GM18502 (cell line): ENCODE measurements around the gene CPNE7.

Experiments used
- ATAC-seq: cut with Tn5 transposase; IDR thresholded peaks from one replicate; pipeline ENCODE4 v1.9.1; 2021; ENCODE audit warnings: mild to moderate bottlenecking; ENCODE audit not compliant: unreplicated experiment, poor library complexity

Gene CPNE7

DNA sequence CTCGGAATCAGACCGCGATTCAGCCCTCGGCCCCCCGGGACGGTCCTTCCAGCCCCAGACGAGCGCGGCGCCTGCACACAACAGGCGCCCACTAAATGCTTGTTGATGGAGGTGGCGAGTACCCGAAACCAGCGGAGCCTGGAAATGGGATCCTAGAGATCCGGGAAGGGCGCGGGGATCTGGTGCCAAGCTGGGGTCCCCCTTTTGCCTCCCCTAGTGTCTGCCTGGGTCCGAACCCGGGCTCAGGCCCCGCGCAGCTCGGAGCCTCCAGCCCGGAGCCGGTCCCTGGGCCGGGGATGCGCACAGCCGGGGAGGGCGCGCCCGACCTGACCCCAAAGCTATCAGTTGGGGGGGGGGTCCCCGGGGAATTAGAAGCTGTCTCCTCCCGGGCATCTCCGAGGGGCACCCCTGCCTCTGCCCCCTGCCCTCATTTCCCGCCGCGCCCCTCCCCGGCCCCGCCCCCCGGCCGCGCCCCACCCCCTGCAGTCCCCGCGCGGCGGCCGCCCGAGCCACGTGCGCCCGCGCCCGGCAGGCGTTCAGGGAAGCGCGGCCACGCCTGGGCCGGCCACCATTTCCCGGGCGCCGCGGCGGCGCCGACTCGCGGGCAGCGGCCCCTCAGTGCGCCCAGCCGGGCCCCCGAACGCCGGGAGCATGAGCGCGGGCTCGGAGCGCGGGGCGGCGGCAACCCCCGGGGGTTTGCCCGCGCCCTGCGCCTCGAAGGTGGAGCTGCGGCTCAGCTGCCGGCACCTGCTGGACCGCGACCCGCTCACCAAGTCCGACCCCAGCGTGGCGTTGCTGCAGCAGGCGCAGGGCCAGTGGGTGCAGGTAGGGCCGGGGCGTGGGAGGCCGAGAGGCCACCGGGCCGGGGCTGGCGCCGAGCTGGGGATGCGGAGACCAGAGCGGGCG lies at the start of gene CPNE7:
CPNE7 (plus strand) TSS at position 512 of the 906 bp plus-strand sequence; CDS start at position 652, 140 bp downstream.
- no peak for ATAC-seq

DNA sequence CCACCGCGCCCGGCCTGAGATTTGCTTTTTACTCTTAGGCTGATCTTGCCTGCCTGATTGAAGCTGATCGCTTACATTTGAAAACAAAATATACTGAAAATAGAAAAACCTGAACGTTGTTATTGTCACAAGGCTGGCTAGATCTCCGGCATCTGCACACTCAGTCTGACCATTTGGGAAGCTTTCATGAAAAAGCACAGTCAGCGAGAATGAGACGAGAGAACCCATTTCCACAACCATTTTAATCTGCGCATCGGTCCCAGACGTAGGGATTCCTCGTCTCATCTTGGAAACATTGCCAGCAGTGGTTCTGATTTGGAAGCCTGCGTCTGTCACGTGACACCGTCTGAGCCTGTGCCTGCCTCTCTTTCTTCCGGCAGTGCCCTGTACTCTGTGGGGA lies 46.5 kb upstream of the CPNE7 start:
- ATAC-seq = no peak

DNA sequence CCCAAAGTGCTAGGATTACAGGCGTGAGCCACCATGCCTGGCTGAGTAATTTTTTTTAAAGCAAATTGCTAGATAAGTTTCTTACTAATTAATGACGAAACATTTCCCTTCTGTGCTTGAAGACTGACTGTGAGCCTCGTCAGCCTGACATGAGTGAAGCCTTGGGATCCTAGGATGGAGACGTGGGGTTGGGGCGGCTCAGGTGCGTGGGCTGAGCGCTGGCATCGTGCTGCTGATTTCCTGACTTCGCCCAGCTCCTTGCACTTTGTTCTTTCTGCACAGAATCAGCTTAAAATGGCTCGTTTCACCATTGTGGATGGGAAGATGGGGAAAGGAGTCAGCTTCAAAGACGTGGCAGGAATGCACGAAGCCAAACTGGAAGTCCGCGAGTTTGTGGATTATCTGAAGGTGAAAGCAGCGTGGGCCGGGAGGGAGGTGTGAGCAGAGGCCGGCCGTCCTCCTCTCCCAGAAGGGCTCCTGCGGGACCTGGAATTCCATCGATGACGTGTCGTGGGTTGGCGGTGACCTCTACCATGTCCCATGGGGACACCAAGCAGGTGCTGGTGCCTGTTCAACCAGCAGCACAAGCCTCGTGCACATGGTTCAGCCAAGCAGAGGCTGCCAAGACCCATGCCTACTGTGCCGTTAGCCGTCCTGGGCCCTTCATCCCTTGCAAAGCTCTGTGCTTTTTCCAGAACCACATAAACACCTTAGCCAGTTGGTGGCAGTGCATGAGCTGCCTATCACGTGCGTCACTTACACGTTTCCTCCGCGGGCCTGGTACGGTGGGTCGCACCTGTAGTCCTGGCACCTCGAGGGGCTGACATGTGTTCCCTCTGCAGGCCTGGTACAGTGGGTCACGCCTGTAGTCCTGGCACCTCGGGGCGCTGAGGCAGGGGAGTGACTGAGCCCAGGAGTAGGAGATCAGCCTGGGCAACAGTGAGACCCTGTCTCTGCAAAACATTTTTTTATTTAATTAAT lies 44.9 kb upstream of the CPNE7 start:
- no peak for ATAC-seq

DNA sequence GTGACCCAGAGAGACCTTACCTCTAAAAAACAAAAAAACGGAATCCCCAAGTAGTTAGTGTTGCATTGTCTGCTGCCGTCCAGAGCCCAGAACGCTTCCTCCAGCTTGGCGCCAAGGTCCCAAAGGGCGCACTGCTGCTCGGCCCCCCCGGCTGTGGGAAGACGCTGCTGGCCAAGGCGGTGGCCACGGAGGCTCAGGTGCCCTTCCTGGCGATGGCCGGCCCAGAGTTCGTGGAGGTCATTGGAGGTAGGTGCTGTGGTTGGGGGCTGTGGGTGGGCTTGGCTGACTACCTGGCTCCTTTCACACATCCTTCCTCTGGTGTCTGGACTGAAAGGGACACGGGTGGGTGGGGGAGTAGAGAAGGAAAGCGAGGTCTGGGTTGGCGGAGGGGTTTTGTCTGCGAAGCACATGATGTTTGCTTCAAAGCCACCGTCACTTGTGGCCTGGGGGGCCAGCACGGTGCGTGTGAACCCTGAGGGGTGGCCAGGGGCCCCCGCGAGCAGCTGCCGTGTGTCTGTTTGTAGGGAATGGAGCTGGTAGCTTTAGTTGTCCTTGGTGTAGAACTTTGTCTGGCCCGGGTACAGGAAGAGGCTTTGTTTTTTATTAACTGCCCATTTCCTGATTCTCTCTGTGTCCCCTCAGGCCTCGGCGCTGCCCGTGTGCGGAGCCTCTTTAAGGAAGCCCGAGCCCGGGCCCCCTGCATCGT lies 43.6 kb upstream of the CPNE7 start:
- no peak for ATAC-seq

DNA sequence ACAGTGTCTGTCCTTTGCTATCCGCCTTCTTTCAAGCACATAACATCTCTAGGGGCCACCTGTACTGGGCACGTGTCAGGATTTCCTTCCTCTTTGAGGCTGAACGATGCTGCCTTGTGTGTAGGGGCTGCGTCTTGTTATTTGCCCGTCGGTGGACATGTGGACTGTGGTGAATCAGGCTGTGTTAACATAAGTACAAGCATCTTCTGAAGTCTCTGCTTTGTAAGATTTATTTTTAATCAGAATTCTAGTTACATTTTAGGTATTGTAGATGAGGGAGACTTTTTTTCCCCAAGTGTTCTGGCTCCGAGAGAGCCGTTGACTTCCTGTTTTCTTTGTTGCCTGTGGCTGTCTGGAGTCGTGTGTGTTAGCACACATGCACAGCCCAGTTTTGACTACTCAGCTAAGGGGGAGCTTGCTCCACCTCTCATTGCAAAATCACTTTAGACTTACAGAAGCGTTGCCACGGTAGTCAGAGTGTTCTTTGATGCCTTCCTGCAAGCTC lies 41.3 kb upstream of the CPNE7 start:
- ATAC-seq = no peak

DNA sequence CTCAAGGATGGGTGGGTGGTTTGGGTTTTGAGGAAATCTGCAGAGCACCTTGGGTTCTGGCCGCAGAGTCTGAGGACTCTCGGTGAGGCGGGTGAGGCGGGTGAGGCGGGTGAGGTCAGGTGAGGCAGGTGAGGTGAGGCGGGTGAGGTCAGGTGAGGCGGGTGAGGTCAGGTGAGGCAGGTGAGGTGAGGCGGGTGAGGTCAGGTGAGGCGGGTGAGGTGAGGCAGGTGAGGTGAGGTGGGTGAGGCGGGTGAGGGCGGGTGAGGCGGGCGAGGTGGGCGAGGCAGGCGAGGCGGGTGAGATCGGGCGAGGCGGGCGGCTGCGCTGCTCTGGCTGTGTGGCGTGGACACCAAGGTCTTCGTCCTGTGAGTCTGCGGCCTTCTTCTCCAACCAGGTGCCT lies 39.2 kb upstream of the CPNE7 start:
- no peak for ATAC-seq

DNA sequence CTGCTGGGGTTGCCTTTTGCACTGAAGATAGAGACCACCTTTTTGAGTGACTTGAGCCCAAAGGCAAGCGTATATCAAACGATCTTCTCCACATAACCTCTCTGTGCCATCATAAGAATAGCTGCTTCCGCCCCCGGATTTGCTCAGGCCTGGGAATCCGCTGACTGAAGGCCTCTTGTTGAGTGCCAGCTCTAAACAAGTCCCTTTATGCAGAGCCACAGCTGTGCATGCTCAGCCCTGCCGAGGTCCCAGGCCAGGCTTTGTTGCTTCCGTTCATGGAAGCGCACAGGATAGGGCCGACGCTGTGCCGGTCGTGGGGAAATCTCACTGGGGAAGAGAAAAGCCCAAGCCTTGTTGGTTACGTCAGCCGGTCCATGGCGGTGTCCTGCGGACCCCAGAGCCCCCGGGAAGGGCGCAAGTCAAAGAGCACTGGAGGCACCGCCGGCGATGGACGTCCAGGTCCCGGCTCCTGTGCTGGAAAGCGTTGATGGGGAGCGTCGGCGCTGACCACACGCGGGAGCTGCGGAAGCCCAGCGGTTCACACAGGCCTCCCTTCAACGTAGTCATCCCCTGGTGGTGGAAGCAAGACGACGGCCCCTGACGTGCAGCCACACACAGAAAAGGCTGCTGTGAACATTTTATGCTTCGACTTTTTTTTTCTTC lies 38.5 kb upstream of the CPNE7 start:
- ATAC-seq = no peak

DNA sequence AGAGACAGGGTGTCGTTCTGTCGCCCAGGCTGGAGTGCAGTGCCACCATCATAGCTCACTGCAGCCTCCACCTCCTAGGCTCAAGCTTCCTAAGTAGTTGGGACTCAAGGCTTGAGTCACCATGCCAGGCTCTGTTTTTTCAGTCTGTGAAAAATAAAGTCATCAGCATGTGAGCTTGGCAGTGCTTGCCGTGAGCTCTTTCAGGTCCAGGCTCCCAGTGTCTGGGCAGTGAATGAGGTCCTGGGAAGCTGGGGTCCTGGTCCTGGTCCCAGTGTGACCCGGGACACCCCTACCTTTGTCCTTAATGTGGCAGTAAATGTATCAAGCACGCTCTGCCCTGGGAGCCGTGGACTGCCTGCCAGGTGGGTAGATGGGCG lies 38.0 kb upstream of the CPNE7 start:
- ATAC-seq = no peak

DNA sequence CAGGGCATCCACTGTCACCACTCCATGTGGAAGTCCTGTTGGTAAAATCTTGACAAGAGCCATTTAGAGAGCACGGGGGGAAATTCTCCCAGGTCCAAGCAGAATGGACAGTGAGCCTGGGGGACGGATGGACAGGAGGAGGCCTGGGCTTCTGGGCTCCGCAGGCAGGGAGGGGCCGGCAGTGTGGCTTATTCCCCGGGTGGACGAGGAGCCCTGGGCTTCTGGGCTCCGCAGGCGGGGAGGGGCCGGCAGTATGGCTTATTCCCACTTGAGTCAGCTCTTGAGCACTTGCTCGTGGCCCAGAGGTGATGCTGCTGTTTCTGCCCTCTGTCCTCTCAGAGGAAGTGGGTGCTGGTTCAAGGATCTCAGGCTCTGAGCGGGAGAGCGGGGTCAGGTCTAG lies 37.3 kb upstream of the CPNE7 start:
- ATAC-seq = no peak

DNA sequence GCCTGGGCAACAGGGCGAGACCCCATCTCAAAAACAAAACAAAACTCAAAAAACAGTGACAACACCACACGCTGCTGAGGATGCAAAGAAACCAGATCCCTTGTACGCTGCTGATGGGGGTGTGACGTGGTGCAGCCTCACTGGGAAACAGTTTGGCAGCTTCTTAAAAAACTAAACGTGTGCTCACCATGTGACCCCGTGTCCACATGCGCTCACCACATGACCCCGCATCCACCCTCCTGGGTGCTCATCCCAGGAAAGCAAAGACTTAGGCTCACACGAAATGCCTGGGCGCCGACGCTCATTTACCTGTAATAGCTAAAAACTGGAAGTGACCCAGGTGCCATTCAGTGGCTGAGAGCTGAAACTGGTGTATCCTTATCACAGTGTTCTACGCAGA lies 35.0 kb upstream of the CPNE7 start:
- no peak for ATAC-seq

DNA sequence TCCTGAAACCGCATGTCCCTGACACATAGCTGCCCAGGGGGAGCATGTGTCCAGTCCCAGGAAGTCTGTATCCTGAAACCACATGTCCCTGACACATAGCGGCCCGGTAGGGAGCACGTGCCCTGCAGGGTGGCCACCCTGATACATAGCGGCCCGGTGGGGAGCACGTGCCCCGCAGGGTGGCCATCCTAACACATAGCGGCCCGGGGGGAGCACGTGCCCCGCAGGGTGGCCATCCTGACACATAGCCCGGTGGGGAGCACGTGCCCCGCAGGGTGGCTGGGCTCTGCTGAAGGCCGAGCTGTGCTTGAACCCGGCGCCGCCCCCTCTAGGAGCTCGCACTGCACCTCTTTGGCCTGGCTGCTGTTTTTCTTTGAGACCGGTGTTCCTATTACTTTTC lies 33.8 kb upstream of the CPNE7 start:
- no peak for ATAC-seq

DNA sequence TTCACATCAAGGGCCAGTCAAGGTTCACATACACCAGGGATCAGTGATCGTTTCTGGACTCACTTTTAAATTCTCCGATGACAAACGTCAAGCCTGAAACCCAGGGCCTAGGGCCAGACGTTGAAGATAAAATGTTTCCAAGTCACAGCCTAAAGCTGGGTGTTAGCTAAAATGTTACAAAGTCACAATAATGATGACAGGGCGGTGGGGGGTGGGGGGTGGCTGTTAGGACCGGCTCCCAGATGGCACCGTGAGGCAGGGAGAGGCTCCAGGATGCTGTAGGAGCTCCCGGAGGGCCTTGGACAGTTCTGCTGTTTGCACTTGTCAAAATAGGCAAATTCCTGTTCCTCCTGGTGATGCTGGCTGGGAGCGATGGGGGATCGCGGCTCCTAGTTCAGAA lies 31.4 kb upstream of the CPNE7 start:
- ATAC-seq = no peak

DNA sequence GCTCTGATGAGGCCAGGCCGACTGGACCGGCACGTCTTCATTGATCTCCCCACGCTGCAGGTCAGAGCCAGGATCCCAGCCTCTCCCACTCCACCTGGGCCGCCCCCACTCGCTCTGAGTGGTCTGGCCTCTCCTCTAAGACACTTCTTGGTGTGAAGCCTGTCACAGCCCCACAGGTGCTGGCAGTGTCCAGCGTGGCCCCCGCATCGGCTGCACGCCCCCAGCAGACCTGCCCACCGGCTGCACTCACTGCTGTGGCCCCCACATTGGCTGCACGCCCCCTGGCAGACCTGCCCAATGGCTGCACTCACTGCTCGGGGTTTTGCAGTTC lies 30.9 kb upstream of the CPNE7 start:
- ATAC-seq = no peak

DNA sequence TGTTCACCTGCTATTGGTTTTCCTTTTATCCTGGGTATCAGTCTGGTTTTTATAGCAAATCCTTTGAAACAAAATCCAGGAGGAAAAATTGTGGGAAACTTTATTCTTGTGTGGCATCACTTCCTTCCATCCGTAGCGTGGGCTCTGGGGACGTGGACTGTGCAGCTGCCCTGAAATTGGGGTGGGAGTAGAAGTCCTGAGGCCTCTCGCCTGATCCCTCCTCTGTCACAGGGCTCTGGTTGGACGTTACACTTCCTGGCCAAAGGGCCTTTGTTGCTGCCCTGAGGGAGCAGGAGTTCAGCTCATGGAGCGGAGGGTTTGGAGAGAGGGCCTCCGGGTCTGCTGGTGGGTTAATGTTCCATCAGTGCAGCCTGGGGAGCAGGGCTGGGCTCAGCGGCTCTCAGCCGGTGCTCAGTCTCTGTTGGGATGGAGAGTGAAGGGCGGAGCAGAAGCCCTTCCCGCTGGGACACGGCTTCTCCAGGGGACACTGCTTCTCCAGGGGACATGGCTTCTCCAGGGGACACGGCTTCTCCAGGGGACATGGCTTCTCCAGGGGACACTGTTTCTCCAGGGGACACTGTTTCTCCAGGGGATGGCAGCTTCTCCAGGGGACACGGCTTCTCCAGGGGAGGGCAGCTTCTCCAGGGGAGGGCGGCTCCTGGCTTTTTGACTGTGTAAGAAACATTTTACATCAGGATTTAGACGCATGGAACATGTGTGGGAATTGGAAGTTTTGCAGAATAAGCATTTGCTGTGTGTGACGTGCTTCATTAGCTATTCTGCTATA lies 30.3 kb upstream of the CPNE7 start:
- ATAC-seq = no peak

DNA sequence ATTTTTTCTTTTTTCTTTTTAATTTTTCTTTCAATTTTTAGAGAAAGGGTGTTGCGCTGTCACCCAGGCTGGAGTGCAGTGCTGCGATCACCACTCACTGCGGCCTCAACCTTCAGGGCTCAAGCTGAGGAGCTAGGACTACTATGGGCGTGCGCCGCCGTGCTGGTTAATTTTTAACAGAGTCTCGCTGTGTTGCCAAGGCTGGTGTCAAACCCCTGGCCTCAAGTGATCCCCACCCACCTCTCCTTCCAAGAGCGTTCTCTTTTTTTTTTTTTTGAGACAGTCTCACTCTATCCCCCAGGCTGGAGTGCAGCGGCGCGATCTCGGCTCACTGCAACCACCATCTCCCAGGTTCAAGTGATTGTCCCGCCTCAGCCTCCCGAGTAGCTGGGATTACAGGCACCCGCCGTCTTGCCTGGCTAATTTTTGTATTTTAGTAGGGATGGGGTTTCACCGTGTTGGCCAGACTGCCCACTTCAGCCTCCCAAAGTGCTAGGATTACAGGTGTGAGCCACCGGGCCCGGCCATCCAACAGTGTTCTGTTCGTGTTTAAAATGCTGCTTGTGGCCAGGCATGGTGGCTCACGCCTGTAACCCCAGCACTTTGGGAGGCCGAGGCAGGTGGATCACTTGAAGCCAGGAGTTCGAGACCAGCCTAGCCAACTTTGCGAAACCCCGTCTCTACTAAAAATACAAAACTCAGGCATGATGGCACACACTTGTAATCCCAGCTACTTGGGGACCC lies 29.6 kb upstream of the CPNE7 start:
- no peak for ATAC-seq

DNA sequence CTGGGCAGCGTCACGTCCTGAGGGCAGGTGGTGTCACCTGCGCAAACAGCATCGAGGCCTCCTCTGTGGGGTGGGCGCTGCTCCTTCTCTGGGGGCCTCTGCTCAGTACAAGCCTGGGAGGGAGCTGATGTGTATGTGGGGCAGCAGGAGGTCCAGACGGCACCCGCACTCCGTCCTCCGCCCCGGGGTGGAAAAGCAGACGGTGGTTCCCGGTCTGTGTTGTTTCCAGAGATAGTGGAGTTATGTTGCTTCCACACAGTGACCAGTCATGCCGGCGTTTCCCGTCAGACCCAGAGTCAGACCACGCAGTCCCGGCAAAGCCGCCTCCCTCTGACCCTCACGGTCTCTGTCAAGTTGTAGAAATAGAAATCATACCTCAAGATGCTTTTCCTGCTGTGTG lies 28.8 kb upstream of the CPNE7 start:
- no peak for ATAC-seq

DNA sequence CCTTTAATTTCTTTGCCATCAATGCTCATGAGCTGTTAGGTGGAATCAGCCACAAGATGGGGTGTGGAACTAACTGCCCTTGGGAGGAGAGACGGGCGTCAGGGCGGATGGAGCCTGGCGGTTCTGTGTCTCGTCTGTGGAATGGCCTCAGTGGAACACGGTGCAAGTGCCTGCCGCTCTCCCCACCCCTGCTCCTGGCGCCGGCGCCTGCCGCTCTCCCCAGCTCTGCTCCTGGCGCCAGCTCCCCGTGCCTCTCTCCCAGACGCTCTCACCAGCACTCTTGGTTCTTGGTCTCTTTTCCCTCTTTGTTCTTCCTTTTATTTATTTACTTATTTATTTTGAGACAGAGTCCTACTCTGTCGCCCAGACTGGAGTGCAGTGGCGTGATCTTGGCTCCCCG lies 28.3 kb upstream of the CPNE7 start:
- ATAC-seq = no peak

DNA sequence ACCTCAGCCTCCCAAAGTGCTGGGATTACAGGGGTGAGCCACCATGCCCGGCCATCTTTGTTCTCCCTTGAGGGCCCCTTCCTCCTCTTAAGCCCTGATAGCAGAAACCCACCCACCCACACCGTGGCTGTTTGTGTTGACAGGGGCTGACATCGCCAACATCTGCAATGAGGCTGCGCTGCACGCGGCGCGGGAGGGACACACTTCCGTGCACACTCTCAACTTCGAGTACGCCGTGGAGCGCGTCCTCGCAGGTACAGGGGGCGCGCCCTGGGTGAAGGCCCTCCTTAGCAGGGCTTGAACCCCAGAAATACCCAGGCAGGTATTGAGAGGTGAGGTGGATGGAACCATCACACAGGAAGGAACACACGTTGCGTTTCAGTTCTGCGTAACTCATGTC lies 27.7 kb upstream of the CPNE7 start:
- ATAC-seq = no peak
